ENCODE results near the gene GRK5.

GRCh38 chr10:119340893-119341458 lies 133.6 kb downstream of the GRK5 start:
- TF ChIP-seq CTCF (conservative IDR thresholded peaks at IDR 0.05 in 1 of 2, IDR thresholded peaks at IDR 0.05 in 1 of 2; ENCODE audit: extremely low read depth in 1 of 2, insufficient read depth in 1 of 2, low read depth in 1 of 2, low read length in 2 of 2) (no peak), EZH2 (IDR thresholded peaks at IDR 0.05; ENCODE audit: borderline replicate concordance, low read length) (no peak)

Data from mammary epithelial cell (primary cell).